Measurements from ENCODE around the gene DTD2.

Gene DTD2

DNA sequence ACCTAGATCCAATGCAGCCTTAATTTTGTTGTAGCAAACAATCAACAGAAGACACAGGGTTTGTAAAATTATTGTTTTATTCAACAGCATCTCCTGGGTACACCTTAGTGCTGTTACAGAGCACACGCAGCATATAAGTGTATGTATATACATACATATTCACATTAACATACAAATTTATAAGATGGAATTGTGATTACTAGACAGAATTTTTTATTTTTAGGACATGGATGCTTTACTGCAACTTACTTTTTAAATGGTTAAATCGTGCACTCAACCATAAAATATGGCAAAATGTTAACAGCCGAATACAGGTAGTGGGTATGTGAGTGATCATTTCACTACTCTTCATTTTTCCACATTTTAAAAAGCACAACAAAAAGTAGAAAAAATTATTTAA lies 53.6 kb downstream of the DTD2 start:
- DNase-seq: no peak

DNA sequence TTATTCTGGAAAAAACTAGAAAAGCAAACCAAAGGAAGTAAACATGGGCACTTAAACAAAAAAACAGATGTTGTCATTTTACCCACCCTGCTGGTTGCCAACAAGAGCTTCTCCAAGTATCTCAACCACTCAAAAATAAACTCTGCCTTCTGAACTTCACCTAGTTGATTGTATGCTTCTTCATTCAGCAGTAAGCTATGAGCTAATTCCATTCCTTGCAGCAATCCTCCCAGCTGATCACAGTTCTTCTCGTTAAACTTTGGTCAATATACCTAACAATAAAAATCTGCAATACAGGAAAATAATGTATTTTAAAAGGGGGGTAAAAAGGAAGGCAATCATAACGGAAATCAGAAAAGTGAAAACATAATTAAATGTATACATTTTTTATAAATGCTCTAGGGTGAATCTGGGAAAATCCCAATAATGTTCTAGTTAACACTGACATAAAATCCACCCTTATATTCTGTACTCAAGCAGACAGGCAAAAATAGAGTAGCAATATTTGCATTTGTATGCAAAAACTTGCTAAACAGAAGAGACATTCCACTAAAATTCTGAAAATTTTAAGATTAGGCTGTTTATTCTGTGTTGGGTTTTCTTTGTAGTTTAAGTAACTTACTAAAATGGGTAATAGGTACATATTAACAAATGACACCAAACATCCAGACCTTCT lies 54.4 kb downstream of the DTD2 start:
- no peak for DNase-seq

DNA sequence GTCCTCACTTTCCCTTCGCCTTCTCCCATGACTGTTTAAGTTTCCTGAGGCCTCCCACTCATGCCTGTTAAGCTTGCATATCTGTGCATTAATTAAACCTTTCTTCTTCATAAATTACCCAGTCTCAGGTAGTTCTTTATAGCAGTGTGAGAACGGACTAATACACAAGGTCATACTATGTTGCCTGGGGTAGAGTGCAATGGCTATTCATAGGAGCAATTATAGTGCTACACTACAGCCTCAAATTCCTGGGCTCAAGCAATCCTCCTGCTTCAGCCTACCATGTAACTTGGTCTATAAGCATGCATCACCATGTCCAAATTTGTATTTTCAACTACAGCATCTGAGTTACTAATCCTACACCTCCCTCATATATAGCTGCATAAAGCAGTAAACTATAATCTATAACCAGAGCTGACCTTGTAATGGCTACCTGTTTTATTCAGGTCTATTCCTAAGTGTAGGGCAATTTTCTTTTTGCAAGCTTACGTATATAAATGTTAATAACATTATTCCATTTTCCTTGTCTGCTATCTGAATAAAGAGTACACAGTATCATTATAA lies 55.9 kb downstream of the DTD2 start:
- DNase-seq: no peak

DNA sequence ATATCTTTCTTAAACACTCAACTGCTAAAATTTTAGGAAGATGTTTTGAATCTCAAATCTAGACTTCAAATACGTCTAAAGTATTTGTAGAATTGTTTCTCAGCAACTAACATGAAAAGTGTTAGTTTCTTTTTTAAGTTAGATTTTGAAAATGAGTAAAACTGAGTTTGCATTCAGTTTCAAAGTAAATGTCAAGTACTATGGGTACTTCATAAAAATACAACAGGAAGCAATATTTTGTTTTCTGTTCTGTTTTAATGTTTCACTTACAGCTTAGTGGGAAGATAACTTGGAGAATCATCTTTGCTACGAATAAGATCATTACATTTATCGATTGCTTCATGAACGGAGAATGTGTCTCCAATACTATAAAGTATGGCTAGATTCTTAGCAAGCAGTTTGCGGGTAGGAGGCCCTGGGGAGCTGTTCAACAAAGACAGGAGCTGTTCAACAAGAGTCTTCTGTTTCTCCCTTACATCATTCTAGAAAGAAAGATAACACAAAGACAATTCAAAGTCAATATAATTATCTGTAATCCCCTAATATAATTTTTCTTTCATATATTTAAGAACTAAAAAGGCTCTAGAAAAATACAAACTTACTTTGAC lies 57.2 kb downstream of the DTD2 start:
- DNase-seq: no peak
